Liver (tissue), 3 donors: Measurements from ENCODE around the gene MAGEA4.

Experiments used
- CTCF ChIP-seq: fragments of 150-350 bp; IDR thresholded peaks from 2 replicates; pipeline ENCODE4 v1.5.1; 2017; ENCODE audit warnings: improper control_type of control experiment, low read depth, low read length; ENCODE audit not compliant: missing input control
- FOXA1 ChIP-seq: IDR thresholded peaks from 2 replicates; pipeline ENCODE4 v1.6.1; 2016; ENCODE audit warnings: antibody characterized with exemption
- FOXA2 ChIP-seq: IDR thresholded peaks from 2 replicates; pipeline ENCODE4 v1.6.1; 2016; ENCODE audit warnings: antibody characterized with exemption
- TAF1 ChIP-seq: conservative IDR thresholded peaks from 2 replicates; pipeline ENCODE4 v1.6.1; 2016; ENCODE audit warnings: antibody characterized with exemption, mild to moderate bottlenecking
- donor health status: healthy.
- donor health status: healthy.

- TF ChIP-seq FOXA2: no peak
- no peak for TF ChIP-seq TAF1
- TF ChIP-seq CTCF: no peak
- no peak for TF ChIP-seq FOXA1
These were observed 7.7 kb upstream of the MAGEA4 start for GRCh38 chrX:151904989-151905388.
